Measurements from ENCODE around the gene TTC3. TPM values are rescaled to one million over a fixed set of nuclear protein-coding genes. Genes with fewer than 3 reads are reported as not detected.

Gene TTC3
- total and polyA plus RNA-seq, 2 of the 13 experiments (the other 11 are each of a cell fraction or from before 2014, with no cell fraction given) = 55.7 to 108 TPM

GRCh38 chr21:37241426-37241825 lies 168.4 kb downstream of the TTC3 start:
- POLR2A ChIA-PET = no interaction called here
- CTCF ChIA-PET (ENCODE audit: low intra/inter-chr PET ratio, low total read pairs) = no interaction called here
- H2AFZ ChIP-seq (ENCODE audit: low read length) = no peak overlapping the region
- H4K20me1 ChIP-seq (ENCODE audit: insufficient read depth, low read length) = no peaks in the 10 kb centered on the region
- H3K4me1 ChIP-seq (ENCODE audit: insufficient read depth, low read length) = no peaks in the 10 kb centered on the region
- no peak overlapping the region for H3K4me2 ChIP-seq (ENCODE audit: low read depth, low read length)
- ATAC-seq (no peak), DNase-seq (ENCODE audit: low spot score) (no peak), FAIRE-seq (no peak)
- peaks cover 2 to 37% of the 10 kb centered on the region in 2 experiments; a peak in 3 of 5 replicates for H3K36me3 ChIP-seq (replicated peaks in 1 of 2; ENCODE audit: control insufficient read depth in 1 of 2, insufficient read depth in 2 of 2, low read length in 2 of 2)
- no peaks in the 10 kb centered on the region for H3K9me3 ChIP-seq (ENCODE audit: low read length)
- H3K27ac ChIP-seq (ENCODE audit: extremely low read length, insufficient read depth, low read length) = no peak overlapping the region
- no peak overlapping the region for H3K4me3 ChIP-seq (replicated peaks in 1 of 3; ENCODE audit: insufficient read depth in 1 of 3, low read depth in 2 of 3, low read length in 3 of 3)
- H3K9ac ChIP-seq (ENCODE audit: insufficient read depth, low read depth, low read length) = no peak overlapping the region
- no TSS peak for BruUV-seq (replicated peaks)
- no peaks in the 10 kb centered on the region for H3K27me3 ChIP-seq (ENCODE audit: control insufficient read depth in 1 of 2, insufficient read depth in 2 of 2, low read length in 2 of 2)
- peaks cover 24% of the 10 kb centered on the region for H3K79me2 ChIP-seq (ENCODE audit: insufficient read depth, low read length)
- WGBS (ENCODE audit: low lambda C conversion rate) = over 99% methylated on average over 7 of the region's 7 CpGs
- in situ Hi-C loops (cut with HindIII; ENCODE audit: extremely low pct_ligation_motif_present, low pct_unique_long_range_greater_than_20kb) = no loop called here
- intact Hi-C loops (cut with micrococcal nuclease; ENCODE audit: unreplicated experiment) = no loop called here
- TF ChIP-seq ATM (IDR thresholded peaks at IDR 0.05; ENCODE audit: borderline replicate concordance) (no peak), ZSCAN20 (CRISPR knock-in tag; IDR thresholded peaks at IDR 0.05; ENCODE audit: borderline replicate concordance) (no peak), HNF4G (IDR thresholded peaks at IDR 0.05; ENCODE audit: borderline replicate concordance, low read depth, low read length) (no peak), HNF4G (CRISPR knock-in tag; IDR thresholded peaks at IDR 0.05; ENCODE audit: borderline replicate concordance, low read depth) (no peak), RFX5 (IDR thresholded peaks at IDR 0.05; ENCODE audit: low read depth, low read length) (no peak), SOX5 (CRISPR knock-in tag; IDR thresholded peaks at IDR 0.05; ENCODE audit: borderline replicate concordance) (no peak), MIXL1 (CRISPR knock-in tag; IDR thresholded peaks at IDR 0.05) (no peak), SMC3 (IDR thresholded peaks at IDR 0.05; ENCODE audit: low read length) (no peak), YEATS4 (CRISPR knock-in tag; IDR thresholded peaks at IDR 0.05; ENCODE audit: borderline replicate concordance) (no peak), DPF2 (CRISPR knock-in tag; IDR thresholded peaks at IDR 0.05; ENCODE audit: borderline replicate concordance, low read depth) (no peak), CREB1 (IDR thresholded peaks at IDR 0.05) (no peak), CREB1 (CRISPR knock-in tag; IDR thresholded peaks at IDR 0.05) (no peak), MBD4 (IDR thresholded peaks at IDR 0.05; ENCODE audit: borderline replicate concordance, low read length) (no peak), TBX2 (CRISPR knock-in tag; IDR thresholded peaks at IDR 0.05; ENCODE audit: borderline replicate concordance) (no peak), ZNF724P (CRISPR knock-in tag; IDR thresholded peaks at IDR 0.05; ENCODE audit: borderline replicate concordance) (no peak), BRD4 (CRISPR knock-in tag; IDR thresholded peaks at IDR 0.05) (no peak), RFX3 (CRISPR knock-in tag; IDR thresholded peaks at IDR 0.05) (no peak)
- TF ChIP-seq, protein P1, sequence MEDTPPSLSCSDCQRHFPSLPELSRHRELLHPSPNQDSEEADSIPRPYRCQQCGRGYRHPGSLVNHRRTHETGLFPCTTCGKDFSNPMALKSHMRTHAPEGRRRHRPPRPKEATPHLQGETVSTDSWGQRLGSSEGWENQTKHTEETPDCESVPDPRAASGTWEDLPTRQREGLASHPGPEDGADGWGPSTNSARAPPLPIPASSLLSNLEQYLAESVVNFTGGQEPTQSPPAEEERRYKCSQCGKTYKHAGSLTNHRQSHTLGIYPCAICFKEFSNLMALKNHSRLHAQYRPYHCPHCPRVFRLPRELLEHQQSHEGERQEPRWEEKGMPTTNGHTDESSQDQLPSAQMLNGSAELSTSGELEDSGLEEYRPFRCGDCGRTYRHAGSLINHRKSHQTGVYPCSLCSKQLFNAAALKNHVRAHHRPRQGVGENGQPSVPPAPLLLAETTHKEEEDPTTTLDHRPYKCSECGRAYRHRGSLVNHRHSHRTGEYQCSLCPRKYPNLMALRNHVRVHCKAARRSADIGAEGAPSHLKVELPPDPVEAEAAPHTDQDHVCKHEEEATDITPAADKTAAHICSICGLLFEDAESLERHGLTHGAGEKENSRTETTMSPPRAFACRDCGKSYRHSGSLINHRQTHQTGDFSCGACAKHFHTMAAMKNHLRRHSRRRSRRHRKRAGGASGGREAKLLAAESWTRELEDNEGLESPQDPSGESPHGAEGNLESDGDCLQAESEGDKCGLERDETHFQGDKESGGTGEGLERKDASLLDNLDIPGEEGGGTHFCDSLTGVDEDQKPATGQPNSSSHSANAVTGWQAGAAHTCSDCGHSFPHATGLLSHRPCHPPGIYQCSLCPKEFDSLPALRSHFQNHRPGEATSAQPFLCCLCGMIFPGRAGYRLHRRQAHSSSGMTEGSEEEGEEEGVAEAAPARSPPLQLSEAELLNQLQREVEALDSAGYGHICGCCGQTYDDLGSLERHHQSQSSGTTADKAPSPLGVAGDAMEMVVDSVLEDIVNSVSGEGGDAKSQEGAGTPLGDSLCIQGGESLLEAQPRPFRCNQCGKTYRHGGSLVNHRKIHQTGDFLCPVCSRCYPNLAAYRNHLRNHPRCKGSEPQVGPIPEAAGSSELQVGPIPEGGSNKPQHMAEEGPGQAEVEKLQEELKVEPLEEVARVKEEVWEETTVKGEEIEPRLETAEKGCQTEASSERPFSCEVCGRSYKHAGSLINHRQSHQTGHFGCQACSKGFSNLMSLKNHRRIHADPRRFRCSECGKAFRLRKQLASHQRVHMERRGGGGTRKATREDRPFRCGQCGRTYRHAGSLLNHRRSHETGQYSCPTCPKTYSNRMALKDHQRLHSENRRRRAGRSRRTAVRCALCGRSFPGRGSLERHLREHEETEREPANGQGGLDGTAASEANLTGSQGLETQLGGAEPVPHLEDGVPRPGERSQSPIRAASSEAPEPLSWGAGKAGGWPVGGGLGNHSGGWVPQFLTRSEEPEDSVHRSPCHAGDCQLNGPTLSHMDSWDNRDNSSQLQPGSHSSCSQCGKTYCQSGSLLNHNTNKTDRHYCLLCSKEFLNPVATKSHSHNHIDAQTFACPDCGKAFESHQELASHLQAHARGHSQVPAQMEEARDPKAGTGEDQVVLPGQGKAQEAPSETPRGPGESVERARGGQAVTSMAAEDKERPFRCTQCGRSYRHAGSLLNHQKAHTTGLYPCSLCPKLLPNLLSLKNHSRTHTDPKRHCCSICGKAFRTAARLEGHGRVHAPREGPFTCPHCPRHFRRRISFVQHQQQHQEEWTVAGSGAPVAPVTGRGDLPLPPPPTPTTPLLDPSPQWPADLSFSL (CRISPR knock-in tag; IDR thresholded peaks at IDR 0.05) = no peak
- TF ChIP-seq, protein P2, sequence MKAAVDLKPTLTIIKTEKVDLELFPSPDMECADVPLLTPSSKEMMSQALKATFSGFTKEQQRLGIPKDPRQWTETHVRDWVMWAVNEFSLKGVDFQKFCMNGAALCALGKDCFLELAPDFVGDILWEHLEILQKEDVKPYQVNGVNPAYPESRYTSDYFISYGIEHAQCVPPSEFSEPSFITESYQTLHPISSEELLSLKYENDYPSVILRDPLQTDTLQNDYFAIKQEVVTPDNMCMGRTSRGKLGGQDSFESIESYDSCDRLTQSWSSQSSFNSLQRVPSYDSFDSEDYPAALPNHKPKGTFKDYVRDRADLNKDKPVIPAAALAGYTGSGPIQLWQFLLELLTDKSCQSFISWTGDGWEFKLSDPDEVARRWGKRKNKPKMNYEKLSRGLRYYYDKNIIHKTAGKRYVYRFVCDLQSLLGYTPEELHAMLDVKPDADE (CRISPR knock-in tag; IDR thresholded peaks at IDR 0.05) = no peak

Data from HepG2 (cell line).